HG03575 (cell line): ENCODE measurements around the gene MAFG.
"Not testable (repeated sequence)": the region's sequence is repeated elsewhere in the genome, so short reads cannot be mapped to it uniquely, and the experiment has no call there.

ENCODE experiments used
- ATAC-seq: cut with Tn5 transposase; IDR thresholded peaks from one replicate; pipeline ENCODE4 v1.9.1; 2021; ENCODE audit not compliant: unreplicated experiment, insufficient number of reproducible peaks, low FRiP score; ENCODE audit errors: extremely low read depth

MAFG gene

GRCh38 chr17:81959362-81960129 lies 32.0 kb upstream of the MAFG start:
- ATAC-seq = no peak

- ATAC-seq = no peak
Measured at GRCh38 chr17:81958633-81959342, 31.3 kb upstream of the MAFG start.

- ATAC-seq = no peak
Measured at GRCh38 chr17:81957691-81958432, 30.3 kb upstream of the MAFG start.

- no peak for ATAC-seq
Measured at GRCh38 chr17:81956607-81957589, 29.4 kb upstream of the MAFG start.

GRCh38 chr17:81955756-81956544 lies 28.4 kb upstream of the MAFG start:
- ATAC-seq = no peak

GRCh38 chr17:81955058-81955681 lies 27.6 kb upstream of the MAFG start:
- ATAC-seq = no peak

- no peak for ATAC-seq
Measured at GRCh38 chr17:81954131-81955057, 26.9 kb upstream of the MAFG start.

- ATAC-seq = not testable (repeated sequence)
Measured at GRCh38 chr17:81953443-81953842, 25.9 kb upstream of the MAFG start.

GRCh38 chr17:81952792-81953228 lies 25.3 kb upstream of the MAFG start:
- no peak for ATAC-seq

- no peak for ATAC-seq
Measured at GRCh38 chr17:81951785-81952684, 24.5 kb upstream of the MAFG start.

- no peak for ATAC-seq
Measured at GRCh38 chr17:81950501-81950900, 23.0 kb upstream of the MAFG start.

GRCh38 chr17:81948635-81949378 lies 21.3 kb upstream of the MAFG start:
- no peak for ATAC-seq

GRCh38 chr17:81947189-81947588 lies 19.7 kb upstream of the MAFG start, which contains the start of gene MYADML2:
Gene MYADML2, minus strand, starts transcription at chr17:81947233. Its CDS starts 5,492 bp downstream, at chr17:81941741.
- ATAC-seq = no peak

- no peak for ATAC-seq
Measured at GRCh38 chr17:81944858-81945257, 17.3 kb upstream of the MAFG start.

GRCh38 chr17:81942167-81942553 lies 14.6 kb upstream of the MAFG start:
- ATAC-seq = no peak
